WTC11 (cell line): Measurements from ENCODE around the gene WDR45. TPM values are rescaled to one million over a fixed set of nuclear protein-coding genes. Genes with fewer than 3 reads are reported as not detected.

Experiments
- ATAC-seq: fragments of 200-7000 bp; cut with Tn5 transposase; 2 replicates; pipeline ENCODE4 v1.10.0; 2021; ENCODE audit warnings: mild to moderate bottlenecking, moderate library complexity
- CTCF ChIA-PET: fragments of 300-600 bp; sonication (Branson Sonifier 250); formaldehyde crosslinking; loops from one replicate; lab custom pipeline; 2021; ENCODE audit warnings: antibody characterized with exemption; lab: Charles Lee
- POLR2A ChIA-PET: fragments of 350-600 bp; sonication (Branson Sonifier 250); formaldehyde crosslinking; loops from one replicate; lab custom pipeline; 2021; ENCODE audit warnings: antibody characterized with exemption; lab: Charles Lee
- DNase-seq: peaks from one replicate; pipeline ENCODE4 v3.0.0; 2021; ENCODE audit warnings: low spot score
- H3K27ac Mint-ChIP-seq: 2 replicates; pipeline ENCODE4 v1.8.0; 2021; ENCODE audit warnings: mixed read lengths
- H3K27me3 Mint-ChIP-seq: 2 replicates; pipeline ENCODE4 v1.8.0; 2021; ENCODE audit warnings: low read depth, mild to moderate bottlenecking, moderate library complexity, mixed read lengths
- H3K36me3 Mint-ChIP-seq: 2 replicates; pipeline ENCODE4 v1.8.0; 2021; ENCODE audit warnings: mixed read lengths
- H3K4me1 Mint-ChIP-seq: 2 replicates; pipeline ENCODE4 v1.8.0; 2022; ENCODE audit warnings: mixed read lengths
- H3K4me3 Mint-ChIP-seq: 2 replicates; pipeline ENCODE4 v1.8.0; 2021; ENCODE audit warnings: mild to moderate bottlenecking, moderate library complexity, mixed read lengths
- H3K9me3 Mint-ChIP-seq: 2 replicates; pipeline ENCODE4 v1.8.0; 2021; ENCODE audit warnings: mixed read lengths
- CREM ChIP-seq: sonication (generic); formaldehyde crosslinking; IDR thresholded peaks from 2 replicates; pipeline ENCODE4 v1.8.1; 2022; ENCODE audit warnings: mild to moderate bottlenecking, missing genetic modification reagents, moderate library complexity
- GABPB1 ChIP-seq: sonication (generic); formaldehyde crosslinking; IDR thresholded peaks from 2 replicates; pipeline ENCODE4 v1.8.1; 2023; ENCODE audit warnings: mild to moderate bottlenecking, missing genetic modification reagents
- GRHL2 ChIP-seq: fragments of 250-450 bp; sonication (Bioruptor Pico); IDR thresholded peaks from 2 replicates; pipeline ENCODE4 v1.8.0; 2022; ENCODE audit warnings: mild to moderate bottlenecking, moderate library complexity; ENCODE audit not compliant: insufficient replicate concordance, severe bottlenecking
- GTF2I ChIP-seq: fragments of 250-450 bp; sonication (Bioruptor Pico); conservative IDR thresholded peaks from 2 replicates; pipeline ENCODE4 v1.4.0; 2021; ENCODE audit warnings: mild to moderate bottlenecking
- JAZF1 ChIP-seq: fragments of 250-450 bp; sonication (Bioruptor Pico); IDR thresholded peaks from 2 replicates; pipeline ENCODE4 v1.9.0; 2021; ENCODE audit warnings: moderate library complexity, mild to moderate bottlenecking, inconsistent platforms
- NFYB ChIP-seq: sonication (generic); formaldehyde crosslinking; conservative IDR thresholded peaks from 2 replicates; pipeline ENCODE4 v1.8.0; 2022; ENCODE audit warnings: low read depth, missing genetic modification reagents
- NR2C2 ChIP-seq: sonication (generic); formaldehyde crosslinking; IDR thresholded peaks from 2 replicates; pipeline ENCODE4 v1.8.0; 2022; ENCODE audit warnings: mild to moderate bottlenecking, missing genetic modification reagents
- NR3C1 ChIP-seq: sonication (generic); formaldehyde crosslinking; conservative IDR thresholded peaks from 2 replicates; pipeline ENCODE4 v1.8.1; 2023; ENCODE audit warnings: low read depth, mild to moderate bottlenecking, missing genetic modification reagents
- OVOL2 ChIP-seq: fragments of 250-450 bp; sonication (Bioruptor Pico); IDR thresholded peaks from 2 replicates; pipeline ENCODE4 v1.9.0; 2021; ENCODE audit warnings: mild to moderate bottlenecking, borderline replicate concordance
- PRRX2 ChIP-seq: fragments of 250-450 bp; sonication (Bioruptor Pico); IDR thresholded peaks from 2 replicates; pipeline ENCODE4 v1.8.0; 2021; ENCODE audit warnings: mild to moderate bottlenecking
- SMAD4 ChIP-seq: sonication (generic); formaldehyde crosslinking; IDR thresholded peaks from 2 replicates; pipeline ENCODE4 v1.8.0; 2022; ENCODE audit warnings: mild to moderate bottlenecking, missing genetic modification reagents
- SOX15 ChIP-seq: fragments of 250-450 bp; sonication (Bioruptor Pico); IDR thresholded peaks from 2 replicates; pipeline ENCODE4 v1.9.0; 2021; ENCODE audit warnings: mild to moderate bottlenecking
- SP1 ChIP-seq: sonication (generic); formaldehyde crosslinking; conservative IDR thresholded peaks from 2 replicates; pipeline ENCODE4 v1.8.1; 2022; ENCODE audit warnings: missing genetic modification reagents
- ZNF121 ChIP-seq: sonication (generic); formaldehyde crosslinking; IDR thresholded peaks from 2 replicates; pipeline ENCODE4 v1.8.0; 2023; ENCODE audit warnings: missing genetic modification reagents
- ZNF138 ChIP-seq: sonication (generic); formaldehyde crosslinking; conservative IDR thresholded peaks from 2 replicates; pipeline ENCODE4 v1.8.1; 2022; ENCODE audit warnings: mild to moderate bottlenecking, moderate library complexity, missing genetic modification reagents
- ZNF416 ChIP-seq: fragments of 250-450 bp; sonication (Bioruptor Pico); IDR thresholded peaks from 2 replicates; pipeline ENCODE4 v1.9.0; 2021; ENCODE audit warnings: mild to moderate bottlenecking, inconsistent platforms
- total RNA-seq: library from RNA; stranded (reverse); gene quantifications from 3 replicates; pipeline ENCODE4 v1.2.3, GENCODE V29; 2021
- TF ChIP-seq, protein P1 (sequence below): sonication (generic); formaldehyde crosslinking; IDR thresholded peaks from 2 replicates; pipeline ENCODE4 v1.8.1; 2023; ENCODE audit warnings: mild to moderate bottlenecking, missing genetic modification reagents
- TF ChIP-seq, protein P2 (sequence below): fragments of 250-450 bp; sonication (Bioruptor Pico); IDR thresholded peaks from 2 replicates; pipeline ENCODE4 v1.8.0; 2021; ENCODE audit warnings: mild to moderate bottlenecking
- TF ChIP-seq, protein P3 (sequence below): sonication (generic); formaldehyde crosslinking; IDR thresholded peaks from 2 replicates; pipeline ENCODE4 v1.8.0; 2023; ENCODE audit warnings: missing genetic modification reagents, mild to moderate bottlenecking, borderline replicate concordance
- TF ChIP-seq, protein P4 (sequence below): sonication (generic); formaldehyde crosslinking; IDR thresholded peaks from 2 replicates; pipeline ENCODE4 v1.8.0; 2023; ENCODE audit warnings: mild to moderate bottlenecking, missing genetic modification reagents
- TF ChIP-seq, protein P5 (sequence below): sonication (generic); formaldehyde crosslinking; IDR thresholded peaks from 2 replicates; pipeline ENCODE4 v1.8.0; 2022; ENCODE audit warnings: mild to moderate bottlenecking, missing genetic modification reagents
- TF ChIP-seq, protein P6 (sequence below): sonication (generic); formaldehyde crosslinking; IDR thresholded peaks from 2 replicates; pipeline ENCODE4 v1.8.0; 2022; ENCODE audit warnings: mild to moderate bottlenecking, missing genetic modification reagents

The WDR45 gene
- total RNA-seq, 1 experiment from 2014 or later = 23.9 TPM

DNA sequence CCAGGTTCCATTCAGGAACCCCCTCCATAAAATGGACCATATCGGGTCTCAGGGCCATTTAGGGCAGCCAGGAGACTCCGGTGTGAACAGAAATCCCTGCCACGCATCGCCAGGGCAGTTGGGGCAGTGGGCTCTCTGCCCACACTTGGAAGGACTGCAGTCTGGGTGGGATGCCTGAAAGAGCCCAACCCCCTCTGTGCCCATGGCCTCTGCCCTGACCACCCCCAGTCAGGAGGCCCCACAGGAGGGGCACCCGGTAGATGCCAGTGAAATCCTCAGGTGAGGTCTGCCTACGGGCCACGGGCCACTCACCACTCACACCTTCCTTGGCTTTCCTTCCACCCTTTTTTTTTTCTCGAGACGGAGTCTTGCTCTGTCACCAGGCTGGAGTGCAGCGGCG is 10.6 kb downstream of the WDR45 start:
- H3K9me3 Mint-ChIP-seq = no peaks in the 10 kb centered on the region
- no peak for DNase-seq
- no peak overlapping the region for H3K27ac Mint-ChIP-seq
- ChIA-PET POLR2A (no interaction called here), CTCF (no interaction called here)
- ATAC-seq = no peak
- TF ChIP-seq NR2C2 (CRISPR knock-in tag) (no peak), GTF2I (no peak), NFYB (no peak), CREM (CRISPR knock-in tag) (no peak), ZNF121 (no peak), GRHL2 (CRISPR knock-in tag) (no peak), GABPB1 (CRISPR knock-in tag) (no peak), SOX15 (CRISPR knock-in tag) (no peak)
- TF ChIP-seq, protein P1, sequence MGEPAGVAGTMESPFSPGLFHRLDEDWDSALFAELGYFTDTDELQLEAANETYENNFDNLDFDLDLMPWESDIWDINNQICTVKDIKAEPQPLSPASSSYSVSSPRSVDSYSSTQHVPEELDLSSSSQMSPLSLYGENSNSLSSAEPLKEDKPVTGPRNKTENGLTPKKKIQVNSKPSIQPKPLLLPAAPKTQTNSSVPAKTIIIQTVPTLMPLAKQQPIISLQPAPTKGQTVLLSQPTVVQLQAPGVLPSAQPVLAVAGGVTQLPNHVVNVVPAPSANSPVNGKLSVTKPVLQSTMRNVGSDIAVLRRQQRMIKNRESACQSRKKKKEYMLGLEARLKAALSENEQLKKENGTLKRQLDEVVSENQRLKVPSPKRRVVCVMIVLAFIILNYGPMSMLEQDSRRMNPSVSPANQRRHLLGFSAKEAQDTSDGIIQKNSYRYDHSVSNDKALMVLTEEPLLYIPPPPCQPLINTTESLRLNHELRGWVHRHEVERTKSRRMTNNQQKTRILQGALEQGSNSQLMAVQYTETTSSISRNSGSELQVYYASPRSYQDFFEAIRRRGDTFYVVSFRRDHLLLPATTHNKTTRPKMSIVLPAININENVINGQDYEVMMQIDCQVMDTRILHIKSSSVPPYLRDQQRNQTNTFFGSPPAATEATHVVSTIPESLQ = no peak
- TF ChIP-seq, protein P2, sequence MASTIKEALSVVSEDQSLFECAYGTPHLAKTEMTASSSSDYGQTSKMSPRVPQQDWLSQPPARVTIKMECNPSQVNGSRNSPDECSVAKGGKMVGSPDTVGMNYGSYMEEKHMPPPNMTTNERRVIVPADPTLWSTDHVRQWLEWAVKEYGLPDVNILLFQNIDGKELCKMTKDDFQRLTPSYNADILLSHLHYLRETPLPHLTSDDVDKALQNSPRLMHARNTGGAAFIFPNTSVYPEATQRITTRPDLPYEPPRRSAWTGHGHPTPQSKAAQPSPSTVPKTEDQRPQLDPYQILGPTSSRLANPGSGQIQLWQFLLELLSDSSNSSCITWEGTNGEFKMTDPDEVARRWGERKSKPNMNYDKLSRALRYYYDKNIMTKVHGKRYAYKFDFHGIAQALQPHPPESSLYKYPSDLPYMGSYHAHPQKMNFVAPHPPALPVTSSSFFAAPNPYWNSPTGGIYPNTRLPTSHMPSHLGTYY = no peak
- TF ChIP-seq, protein P3, sequence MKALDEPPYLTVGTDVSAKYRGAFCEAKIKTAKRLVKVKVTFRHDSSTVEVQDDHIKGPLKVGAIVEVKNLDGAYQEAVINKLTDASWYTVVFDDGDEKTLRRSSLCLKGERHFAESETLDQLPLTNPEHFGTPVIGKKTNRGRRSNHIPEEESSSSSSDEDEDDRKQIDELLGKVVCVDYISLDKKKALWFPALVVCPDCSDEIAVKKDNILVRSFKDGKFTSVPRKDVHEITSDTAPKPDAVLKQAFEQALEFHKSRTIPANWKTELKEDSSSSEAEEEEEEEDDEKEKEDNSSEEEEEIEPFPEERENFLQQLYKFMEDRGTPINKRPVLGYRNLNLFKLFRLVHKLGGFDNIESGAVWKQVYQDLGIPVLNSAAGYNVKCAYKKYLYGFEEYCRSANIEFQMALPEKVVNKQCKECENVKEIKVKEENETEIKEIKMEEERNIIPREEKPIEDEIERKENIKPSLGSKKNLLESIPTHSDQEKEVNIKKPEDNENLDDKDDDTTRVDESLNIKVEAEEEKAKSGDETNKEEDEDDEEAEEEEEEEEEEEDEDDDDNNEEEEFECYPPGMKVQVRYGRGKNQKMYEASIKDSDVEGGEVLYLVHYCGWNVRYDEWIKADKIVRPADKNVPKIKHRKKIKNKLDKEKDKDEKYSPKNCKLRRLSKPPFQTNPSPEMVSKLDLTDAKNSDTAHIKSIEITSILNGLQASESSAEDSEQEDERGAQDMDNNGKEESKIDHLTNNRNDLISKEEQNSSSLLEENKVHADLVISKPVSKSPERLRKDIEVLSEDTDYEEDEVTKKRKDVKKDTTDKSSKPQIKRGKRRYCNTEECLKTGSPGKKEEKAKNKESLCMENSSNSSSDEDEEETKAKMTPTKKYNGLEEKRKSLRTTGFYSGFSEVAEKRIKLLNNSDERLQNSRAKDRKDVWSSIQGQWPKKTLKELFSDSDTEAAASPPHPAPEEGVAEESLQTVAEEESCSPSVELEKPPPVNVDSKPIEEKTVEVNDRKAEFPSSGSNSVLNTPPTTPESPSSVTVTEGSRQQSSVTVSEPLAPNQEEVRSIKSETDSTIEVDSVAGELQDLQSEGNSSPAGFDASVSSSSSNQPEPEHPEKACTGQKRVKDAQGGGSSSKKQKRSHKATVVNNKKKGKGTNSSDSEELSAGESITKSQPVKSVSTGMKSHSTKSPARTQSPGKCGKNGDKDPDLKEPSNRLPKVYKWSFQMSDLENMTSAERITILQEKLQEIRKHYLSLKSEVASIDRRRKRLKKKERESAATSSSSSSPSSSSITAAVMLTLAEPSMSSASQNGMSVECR (CRISPR knock-in tag) = no peak
- TF ChIP-seq, protein P4, sequence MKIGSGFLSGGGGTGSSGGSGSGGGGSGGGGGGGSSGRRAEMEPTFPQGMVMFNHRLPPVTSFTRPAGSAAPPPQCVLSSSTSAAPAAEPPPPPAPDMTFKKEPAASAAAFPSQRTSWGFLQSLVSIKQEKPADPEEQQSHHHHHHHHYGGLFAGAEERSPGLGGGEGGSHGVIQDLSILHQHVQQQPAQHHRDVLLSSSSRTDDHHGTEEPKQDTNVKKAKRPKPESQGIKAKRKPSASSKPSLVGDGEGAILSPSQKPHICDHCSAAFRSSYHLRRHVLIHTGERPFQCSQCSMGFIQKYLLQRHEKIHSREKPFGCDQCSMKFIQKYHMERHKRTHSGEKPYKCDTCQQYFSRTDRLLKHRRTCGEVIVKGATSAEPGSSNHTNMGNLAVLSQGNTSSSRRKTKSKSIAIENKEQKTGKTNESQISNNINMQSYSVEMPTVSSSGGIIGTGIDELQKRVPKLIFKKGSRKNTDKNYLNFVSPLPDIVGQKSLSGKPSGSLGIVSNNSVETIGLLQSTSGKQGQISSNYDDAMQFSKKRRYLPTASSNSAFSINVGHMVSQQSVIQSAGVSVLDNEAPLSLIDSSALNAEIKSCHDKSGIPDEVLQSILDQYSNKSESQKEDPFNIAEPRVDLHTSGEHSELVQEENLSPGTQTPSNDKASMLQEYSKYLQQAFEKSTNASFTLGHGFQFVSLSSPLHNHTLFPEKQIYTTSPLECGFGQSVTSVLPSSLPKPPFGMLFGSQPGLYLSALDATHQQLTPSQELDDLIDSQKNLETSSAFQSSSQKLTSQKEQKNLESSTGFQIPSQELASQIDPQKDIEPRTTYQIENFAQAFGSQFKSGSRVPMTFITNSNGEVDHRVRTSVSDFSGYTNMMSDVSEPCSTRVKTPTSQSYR (CRISPR knock-in tag) = no peak
- no peaks in the 10 kb centered on the region for H3K27me3 Mint-ChIP-seq
- no peaks in the 10 kb centered on the region for H3K36me3 Mint-ChIP-seq
- H3K4me3 Mint-ChIP-seq = no peak overlapping the region
- peaks cover 11% of the 10 kb centered on the region for H3K4me1 Mint-ChIP-seq

DNA sequence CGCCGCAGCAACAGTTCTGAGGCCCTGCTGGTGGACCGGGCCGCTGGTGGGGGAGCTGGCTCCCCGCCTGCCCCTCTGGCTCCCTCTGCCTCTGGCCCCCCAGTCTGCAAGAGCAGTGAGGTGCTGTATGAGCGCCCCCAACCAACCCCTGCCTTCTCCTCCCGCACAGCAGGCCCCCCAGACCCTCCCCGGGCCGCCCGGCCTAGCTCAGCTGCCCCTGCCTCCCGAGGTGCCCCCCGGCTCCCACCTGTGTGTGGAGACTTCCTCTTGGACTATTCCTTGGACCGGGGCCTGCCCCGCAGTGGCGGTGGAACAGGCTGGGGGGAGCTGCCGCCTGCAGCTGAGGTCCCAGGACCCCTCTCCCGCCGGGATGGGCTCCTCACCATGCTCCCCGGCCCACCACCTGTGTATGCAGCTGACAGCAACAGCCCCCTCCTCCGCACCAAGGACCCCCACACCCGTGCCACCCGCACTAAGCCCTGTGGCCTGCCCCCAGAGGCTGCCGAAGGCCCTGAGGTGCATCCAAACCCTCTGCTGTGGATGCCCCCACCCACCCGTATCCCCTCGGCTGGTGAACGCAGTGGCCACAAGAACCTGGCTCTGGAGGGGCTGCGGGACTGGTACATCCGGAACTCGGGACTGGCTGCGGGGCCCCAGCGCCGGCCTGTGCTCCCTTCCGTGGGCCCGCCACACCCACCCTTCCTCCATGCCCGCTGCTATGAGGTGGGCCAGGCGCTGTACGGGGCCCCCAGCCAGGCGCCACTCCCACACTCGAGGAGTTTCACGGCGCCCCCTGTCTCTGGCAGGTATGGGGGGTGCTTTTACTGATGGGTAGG is 12.2 kb downstream of the WDR45 start:
- H3K4me3 Mint-ChIP-seq = no peak overlapping the region
- CTCF ChIA-PET = no interaction called here
- H3K27ac Mint-ChIP-seq = no peak overlapping the region
- peaks cover 6% of the 10 kb centered on the region; the same call in 1 of the 2 replicates for H3K4me1 Mint-ChIP-seq
- ATAC-seq (no peak), DNase-seq (no peak)
- no peaks in the 10 kb centered on the region for H3K36me3 Mint-ChIP-seq
- H3K27me3 Mint-ChIP-seq = no peaks in the 10 kb centered on the region
- POLR2A ChIA-PET = no interaction called here
- H3K9me3 Mint-ChIP-seq = no peaks in the 10 kb centered on the region
- TF ChIP-seq SP1 (no peak), JAZF1 (CRISPR knock-in tag) (no peak), NR3C1 (CRISPR knock-in tag) (no peak), GABPB1 (CRISPR knock-in tag) (no peak), SMAD4 (CRISPR knock-in tag) (no peak), ZNF416 (CRISPR knock-in tag) (no peak), ZNF138 (CRISPR knock-in tag) (no peak), OVOL2 (CRISPR knock-in tag) (no peak), PRRX2 (CRISPR knock-in tag) (no peak)
- TF ChIP-seq, protein P5, sequence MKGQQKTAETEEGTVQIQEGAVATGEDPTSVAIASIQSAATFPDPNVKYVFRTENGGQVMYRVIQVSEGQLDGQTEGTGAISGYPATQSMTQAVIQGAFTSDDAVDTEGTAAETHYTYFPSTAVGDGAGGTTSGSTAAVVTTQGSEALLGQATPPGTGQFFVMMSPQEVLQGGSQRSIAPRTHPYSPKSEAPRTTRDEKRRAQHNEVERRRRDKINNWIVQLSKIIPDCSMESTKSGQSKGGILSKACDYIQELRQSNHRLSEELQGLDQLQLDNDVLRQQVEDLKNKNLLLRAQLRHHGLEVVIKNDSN (CRISPR knock-in tag) = no peak
- TF ChIP-seq, protein P6, sequence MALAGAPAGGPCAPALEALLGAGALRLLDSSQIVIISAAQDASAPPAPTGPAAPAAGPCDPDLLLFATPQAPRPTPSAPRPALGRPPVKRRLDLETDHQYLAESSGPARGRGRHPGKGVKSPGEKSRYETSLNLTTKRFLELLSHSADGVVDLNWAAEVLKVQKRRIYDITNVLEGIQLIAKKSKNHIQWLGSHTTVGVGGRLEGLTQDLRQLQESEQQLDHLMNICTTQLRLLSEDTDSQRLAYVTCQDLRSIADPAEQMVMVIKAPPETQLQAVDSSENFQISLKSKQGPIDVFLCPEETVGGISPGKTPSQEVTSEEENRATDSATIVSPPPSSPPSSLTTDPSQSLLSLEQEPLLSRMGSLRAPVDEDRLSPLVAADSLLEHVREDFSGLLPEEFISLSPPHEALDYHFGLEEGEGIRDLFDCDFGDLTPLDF (CRISPR knock-in tag) = no peak
